Body of pancreas (tissue), 4 donors: Measurements from ENCODE around the gene FAM20C. TPM values are rescaled to one million over a fixed set of nuclear protein-coding genes. Genes with fewer than 3 reads are reported as not detected.

Source experiments
- ATAC-seq: fragments of 150-250 bp; one replicate; pipeline ENCODE4 v1.9.1; 2016
- DNase-seq, 4 donors: peaks; one replicate each; pipeline ENCODE4 v3.0.0-alpha.2; 2019
- H3K27ac ChIP-seq, 4 donors: fragments of 200-600 bp; sonication (generic); 1 replicate in 3 of 4; 2 replicates in 1 of 4; pipeline versions ENCODE4 v1.5.1 to v1.6.1; 2016 to 2019; ENCODE audit warnings: mild to moderate bottlenecking in 1 of 4, mixed read lengths in 1 of 4, moderate library complexity in 1 of 4
- H3K27me3 ChIP-seq, 2 donors: fragments of 200-600 bp; sonication (generic); one replicate each; pipeline ENCODE4 v1.6.0; 2016; ENCODE audit warnings: mild to moderate bottlenecking in 1 of 2
- H3K36me3 ChIP-seq, 2 donors: fragments of 200-600 bp; sonication (generic); replicated peaks in 1 of 2; 2 replicates each; pipeline ENCODE4 v1.5.1; 2016; ENCODE audit warnings: low read depth in 2 of 2; ENCODE audit not compliant: insufficient read depth in 1 of 2
- H3K4me1 ChIP-seq: fragments of 200-600 bp; sonication (generic); one replicate; pipeline ENCODE4 v1.6.0; 2016
- H3K4me3 ChIP-seq, 2 donors: fragments of 200-600 bp; sonication (generic); 1 replicate in 1 of 2; 2 replicates in 1 of 2; pipeline ENCODE4 v1.5.1; 2016 to 2019
- H3K9me3 ChIP-seq, 3 donors: fragments of 200-600 bp; sonication (generic); 1 replicate in 2 of 3; 2 replicates in 1 of 3; pipeline ENCODE4 v1.5.1; 2016
- CTCF ChIP-seq, 7 experiments: fragments of 450-650 bp in 4 of 7; fragments of 200-600 bp in 3 of 7; sonication (generic) in 3 of 7; IDR thresholded peaks; one replicate each; pipeline ENCODE4 v1.5.1; 2016 to 2019; ENCODE audit warnings: antibody characterized with exemption in 7 of 7
- POLR2A ChIP-seq, 3 donors: fragments of 450-650 bp; IDR thresholded peaks; one replicate each; pipeline ENCODE4 v1.6.1; 2016; ENCODE audit warnings: antibody characterized with exemption in 3 of 3, mild to moderate bottlenecking in 2 of 3
- whole genome bisulfite sequencing, 2 donors: methylation state at CpG; one replicate each; pipeline ENCODE4 v1.1.5; 2017; 5-methylcytosine and 5-hydroxymethylcytosine counted together
- intact Hi-C: fragments of 100-400 bp; cut with DNase I; formaldehyde crosslinking; loops from one replicate; pipeline ENCODE4 v1.15.1; 2023
- total RNA-seq, 2 donors: library from RNA; depleted of rRNA; stranded (reverse); fragments of >200 nt; gene quantifications; one replicate each; pipeline ENCODE4 v1.1.0, GENCODE V29; 2016

The FAM20C gene
- total RNA-seq, 2 donors from 2014 or later = 12.7 to 26.0 TPM

GRCh38 chr7:154096-154799, 38.1 kb upstream of the FAM20C start:
- Histone ChIP-seq H3K9me3 (no peaks in the 10 kb centered on the region), H3K27me3 (no peaks in the 10 kb centered on the region), H3K4me3 (no peak overlapping the region), H3K27ac (no peak overlapping the region), H3K36me3 (no peaks in the 10 kb centered on the region), H3K4me1 (peaks cover 22% of the 10 kb centered on the region)
- WGBS, 2 donors = 86 to 87% methylated on average over 20 of the region's 20 CpGs
- no peak for ATAC-seq
- no peak for TF ChIP-seq POLR2A (IDR thresholded peaks at IDR 0.05)
- TF ChIP-seq CTCF (IDR thresholded peaks at IDR 0.05) = no peak
- no peak for DNase-seq
- intact Hi-C loops = no loop called here

- intact Hi-C loops = no loop called here
- Histone ChIP-seq H3K27me3 (no peaks in the 10 kb centered on the region), H3K36me3 (no peaks in the 10 kb centered on the region), H3K4me1 (peaks cover 12% of the 10 kb centered on the region), H3K27ac (no peak overlapping the region), H3K9me3 (no peaks in the 10 kb centered on the region), H3K4me3 (no peak overlapping the region)
- ATAC-seq (no peak), DNase-seq (no peak)
- 60 to 65% methylated on average over 3 of the region's 3 CpGs for WGBS, 2 donors
- TF ChIP-seq CTCF (IDR thresholded peaks at IDR 0.05) (no peak), POLR2A (IDR thresholded peaks at IDR 0.05) (no peak)
These were observed 36.9 kb upstream of the FAM20C start for GRCh38 chr7:155469-155900.

GRCh38 chr7:156111-157007, 36.0 kb upstream of the FAM20C start:
- Histone ChIP-seq H3K27ac (no peak overlapping the region), H3K27me3 (no peaks in the 10 kb centered on the region), H3K4me3 (no peak overlapping the region), H3K9me3 (no peaks in the 10 kb centered on the region), H3K36me3 (no peaks in the 10 kb centered on the region), H3K4me1 (peaks cover 10% of the 10 kb centered on the region)
- TF ChIP-seq CTCF (IDR thresholded peaks at IDR 0.05) (no peak), POLR2A (IDR thresholded peaks at IDR 0.05) (no peak)
- 76 to 86% methylated on average over 26 to 31 of the region's 31 CpGs for WGBS, 2 donors
- no peak for ATAC-seq
- intact Hi-C loops = no loop called here
- no peak for DNase-seq

GRCh38 chr7:157008-157310, 35.4 kb upstream of the FAM20C start:
- ATAC-seq (no peak), DNase-seq (no peak)
- TF ChIP-seq POLR2A (IDR thresholded peaks at IDR 0.05) (no peak), CTCF (IDR thresholded peaks at IDR 0.05) (no peak)
- no peaks in the 10 kb centered on the region for H3K27me3 ChIP-seq
- intact Hi-C loops = no loop called here
- H3K4me3 ChIP-seq = no peak overlapping the region
- H3K9me3 ChIP-seq = no peaks in the 10 kb centered on the region
- no peaks in the 10 kb centered on the region for H3K36me3 ChIP-seq
- H3K27ac ChIP-seq = no peak overlapping the region
- WGBS, 2 donors = 90 to 94% methylated on average over 9 of the region's 9 CpGs
- H3K4me1 ChIP-seq = peaks cover 10% of the 10 kb centered on the region
